WTC11 (cell line): ENCODE data around the gene PDE11A.

Experiments used
- MAX ChIP-seq: sonication (generic); formaldehyde crosslinking; IDR thresholded peaks from 2 replicates; pipeline ENCODE4 v1.8.0; 2022; ENCODE audit warnings: mild to moderate bottlenecking, missing genetic modification reagents
- SP1 ChIP-seq: sonication (generic); formaldehyde crosslinking; conservative IDR thresholded peaks from 2 replicates; pipeline ENCODE4 v1.8.1; 2022; ENCODE audit warnings: missing genetic modification reagents
- USF1 ChIP-seq: sonication (generic); formaldehyde crosslinking; IDR thresholded peaks from 2 replicates; pipeline ENCODE4 v1.8.0; 2022; ENCODE audit warnings: mild to moderate bottlenecking, missing genetic modification reagents
- ZNF281 ChIP-seq: sonication (generic); formaldehyde crosslinking; IDR thresholded peaks from 2 replicates; pipeline ENCODE4 v1.8.0; 2023; ENCODE audit warnings: mild to moderate bottlenecking, missing genetic modification reagents
- TF ChIP-seq, protein P1 (sequence below): fragments of 200-600 bp; IDR thresholded peaks from 2 replicates; pipeline ENCODE4 v1.8.0; 2022; ENCODE audit warnings: antibody characterized with exemption
- TF ChIP-seq, protein P2 (sequence below): sonication (generic); formaldehyde crosslinking; IDR thresholded peaks from 2 replicates; pipeline ENCODE4 v1.8.0; 2022; ENCODE audit warnings: missing genetic modification reagents
- TF ChIP-seq, protein P3 (sequence below): sonication (generic); formaldehyde crosslinking; IDR thresholded peaks from 2 replicates; pipeline ENCODE4 v1.8.0; 2023; ENCODE audit warnings: missing genetic modification reagents
- TF ChIP-seq, protein P4 (sequence below): sonication (generic); formaldehyde crosslinking; IDR thresholded peaks from 2 replicates; pipeline ENCODE4 v1.8.1; 2022; ENCODE audit warnings: missing genetic modification reagents, borderline replicate concordance

DNA sequence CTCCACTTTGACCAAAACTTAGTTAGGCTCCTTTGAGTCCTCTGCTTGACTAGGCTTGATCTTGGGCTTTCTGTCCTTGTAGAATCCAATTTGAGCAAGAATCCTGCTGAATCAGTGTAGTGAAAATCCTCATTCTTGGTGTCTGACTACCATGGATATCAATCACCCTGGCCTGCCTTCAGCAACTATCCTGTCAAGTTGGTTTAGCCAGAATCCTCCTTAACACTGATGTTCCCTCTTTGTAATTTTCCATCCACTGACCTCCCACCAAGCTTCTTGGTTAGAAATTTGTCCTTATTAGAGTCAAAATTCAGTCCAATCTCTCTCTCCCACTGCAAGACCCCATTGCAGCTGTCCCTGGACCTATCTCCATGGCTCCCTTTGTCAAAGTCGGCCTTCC lies 39.2 kb upstream of the PDE11A start:
- TF ChIP-seq, protein P1, sequence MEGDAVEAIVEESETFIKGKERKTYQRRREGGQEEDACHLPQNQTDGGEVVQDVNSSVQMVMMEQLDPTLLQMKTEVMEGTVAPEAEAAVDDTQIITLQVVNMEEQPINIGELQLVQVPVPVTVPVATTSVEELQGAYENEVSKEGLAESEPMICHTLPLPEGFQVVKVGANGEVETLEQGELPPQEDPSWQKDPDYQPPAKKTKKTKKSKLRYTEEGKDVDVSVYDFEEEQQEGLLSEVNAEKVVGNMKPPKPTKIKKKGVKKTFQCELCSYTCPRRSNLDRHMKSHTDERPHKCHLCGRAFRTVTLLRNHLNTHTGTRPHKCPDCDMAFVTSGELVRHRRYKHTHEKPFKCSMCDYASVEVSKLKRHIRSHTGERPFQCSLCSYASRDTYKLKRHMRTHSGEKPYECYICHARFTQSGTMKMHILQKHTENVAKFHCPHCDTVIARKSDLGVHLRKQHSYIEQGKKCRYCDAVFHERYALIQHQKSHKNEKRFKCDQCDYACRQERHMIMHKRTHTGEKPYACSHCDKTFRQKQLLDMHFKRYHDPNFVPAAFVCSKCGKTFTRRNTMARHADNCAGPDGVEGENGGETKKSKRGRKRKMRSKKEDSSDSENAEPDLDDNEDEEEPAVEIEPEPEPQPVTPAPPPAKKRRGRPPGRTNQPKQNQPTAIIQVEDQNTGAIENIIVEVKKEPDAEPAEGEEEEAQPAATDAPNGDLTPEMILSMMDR = no peak
- TF ChIP-seq SP1 (CRISPR knock-in tag) (no peak), ZNF281 (CRISPR knock-in tag) (no peak), MAX (CRISPR knock-in tag) (no peak), USF1 (no peak)
- TF ChIP-seq, protein P2, sequence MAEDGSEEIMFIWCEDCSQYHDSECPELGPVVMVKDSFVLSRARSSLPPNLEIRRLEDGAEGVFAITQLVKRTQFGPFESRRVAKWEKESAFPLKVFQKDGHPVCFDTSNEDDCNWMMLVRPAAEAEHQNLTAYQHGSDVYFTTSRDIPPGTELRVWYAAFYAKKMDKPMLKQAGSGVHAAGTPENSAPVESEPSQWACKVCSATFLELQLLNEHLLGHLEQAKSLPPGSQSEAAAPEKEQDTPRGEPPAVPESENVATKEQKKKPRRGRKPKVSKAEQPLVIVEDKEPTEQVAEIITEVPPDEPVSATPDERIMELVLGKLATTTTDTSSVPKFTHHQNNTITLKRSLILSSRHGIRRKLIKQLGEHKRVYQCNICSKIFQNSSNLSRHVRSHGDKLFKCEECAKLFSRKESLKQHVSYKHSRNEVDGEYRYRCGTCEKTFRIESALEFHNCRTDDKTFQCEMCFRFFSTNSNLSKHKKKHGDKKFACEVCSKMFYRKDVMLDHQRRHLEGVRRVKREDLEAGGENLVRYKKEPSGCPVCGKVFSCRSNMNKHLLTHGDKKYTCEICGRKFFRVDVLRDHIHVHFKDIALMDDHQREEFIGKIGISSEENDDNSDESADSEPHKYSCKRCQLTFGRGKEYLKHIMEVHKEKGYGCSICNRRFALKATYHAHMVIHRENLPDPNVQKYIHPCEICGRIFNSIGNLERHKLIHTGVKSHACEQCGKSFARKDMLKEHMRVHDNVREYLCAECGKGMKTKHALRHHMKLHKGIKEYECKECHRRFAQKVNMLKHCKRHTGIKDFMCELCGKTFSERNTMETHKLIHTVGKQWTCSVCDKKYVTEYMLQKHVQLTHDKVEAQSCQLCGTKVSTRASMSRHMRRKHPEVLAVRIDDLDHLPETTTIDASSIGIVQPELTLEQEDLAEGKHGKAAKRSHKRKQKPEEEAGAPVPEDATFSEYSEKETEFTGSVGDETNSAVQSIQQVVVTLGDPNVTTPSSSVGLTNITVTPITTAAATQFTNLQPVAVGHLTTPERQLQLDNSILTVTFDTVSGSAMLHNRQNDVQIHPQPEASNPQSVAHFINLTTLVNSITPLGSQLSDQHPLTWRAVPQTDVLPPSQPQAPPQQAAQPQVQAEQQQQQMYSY (CRISPR knock-in tag) = no peak
- TF ChIP-seq, protein P3, sequence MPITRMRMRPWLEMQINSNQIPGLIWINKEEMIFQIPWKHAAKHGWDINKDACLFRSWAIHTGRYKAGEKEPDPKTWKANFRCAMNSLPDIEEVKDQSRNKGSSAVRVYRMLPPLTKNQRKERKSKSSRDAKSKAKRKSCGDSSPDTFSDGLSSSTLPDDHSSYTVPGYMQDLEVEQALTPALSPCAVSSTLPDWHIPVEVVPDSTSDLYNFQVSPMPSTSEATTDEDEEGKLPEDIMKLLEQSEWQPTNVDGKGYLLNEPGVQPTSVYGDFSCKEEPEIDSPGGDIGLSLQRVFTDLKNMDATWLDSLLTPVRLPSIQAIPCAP (CRISPR knock-in tag) = no peak
- TF ChIP-seq, protein P4, sequence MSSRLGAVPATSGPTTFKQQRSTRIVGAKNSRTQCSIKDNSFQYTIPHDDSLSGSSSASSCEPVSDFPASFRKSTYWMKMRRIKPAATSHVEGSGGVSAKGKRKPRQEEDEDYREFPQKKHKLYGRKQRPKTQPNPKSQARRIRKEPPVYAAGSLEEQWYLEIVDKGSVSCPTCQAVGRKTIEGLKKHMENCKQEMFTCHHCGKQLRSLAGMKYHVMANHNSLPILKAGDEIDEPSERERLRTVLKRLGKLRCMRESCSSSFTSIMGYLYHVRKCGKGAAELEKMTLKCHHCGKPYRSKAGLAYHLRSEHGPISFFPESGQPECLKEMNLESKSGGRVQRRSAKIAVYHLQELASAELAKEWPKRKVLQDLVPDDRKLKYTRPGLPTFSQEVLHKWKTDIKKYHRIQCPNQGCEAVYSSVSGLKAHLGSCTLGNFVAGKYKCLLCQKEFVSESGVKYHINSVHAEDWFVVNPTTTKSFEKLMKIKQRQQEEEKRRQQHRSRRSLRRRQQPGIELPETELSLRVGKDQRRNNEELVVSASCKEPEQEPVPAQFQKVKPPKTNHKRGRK (CRISPR knock-in tag) = no peak
